ENCODE data around the gene HELZ2.

Gene HELZ2

GRCh38 chr20:63597651-63598478, 23.8 kb upstream of the HELZ2 start:
- no peak for DNase-seq (ENCODE audit: low read depth in 2 of 3, low spot score in 1 of 3)

DNA sequence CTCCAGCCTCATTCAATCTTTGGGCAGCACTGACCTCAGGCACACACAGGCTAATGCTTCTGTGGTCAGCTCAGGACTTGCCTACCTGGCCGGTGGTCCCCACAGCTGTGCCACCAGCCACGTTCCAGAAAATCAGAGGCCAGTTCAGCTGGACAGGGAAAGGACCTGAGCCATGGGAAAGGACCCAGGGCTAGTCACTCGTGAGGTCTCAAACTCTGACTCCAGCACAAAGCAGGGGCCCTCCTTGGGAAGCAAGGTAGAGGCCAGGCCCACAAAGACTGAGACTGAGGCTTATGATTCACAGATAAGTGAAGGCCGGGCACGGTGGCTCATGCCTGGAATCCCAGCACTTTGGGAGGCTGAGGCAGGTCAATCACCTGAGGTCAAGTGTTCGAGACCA, 22.4 kb upstream of the HELZ2 start:
- no peak for DNase-seq (ENCODE audit: low read depth in 2 of 3, low spot score in 1 of 3)

DNA sequence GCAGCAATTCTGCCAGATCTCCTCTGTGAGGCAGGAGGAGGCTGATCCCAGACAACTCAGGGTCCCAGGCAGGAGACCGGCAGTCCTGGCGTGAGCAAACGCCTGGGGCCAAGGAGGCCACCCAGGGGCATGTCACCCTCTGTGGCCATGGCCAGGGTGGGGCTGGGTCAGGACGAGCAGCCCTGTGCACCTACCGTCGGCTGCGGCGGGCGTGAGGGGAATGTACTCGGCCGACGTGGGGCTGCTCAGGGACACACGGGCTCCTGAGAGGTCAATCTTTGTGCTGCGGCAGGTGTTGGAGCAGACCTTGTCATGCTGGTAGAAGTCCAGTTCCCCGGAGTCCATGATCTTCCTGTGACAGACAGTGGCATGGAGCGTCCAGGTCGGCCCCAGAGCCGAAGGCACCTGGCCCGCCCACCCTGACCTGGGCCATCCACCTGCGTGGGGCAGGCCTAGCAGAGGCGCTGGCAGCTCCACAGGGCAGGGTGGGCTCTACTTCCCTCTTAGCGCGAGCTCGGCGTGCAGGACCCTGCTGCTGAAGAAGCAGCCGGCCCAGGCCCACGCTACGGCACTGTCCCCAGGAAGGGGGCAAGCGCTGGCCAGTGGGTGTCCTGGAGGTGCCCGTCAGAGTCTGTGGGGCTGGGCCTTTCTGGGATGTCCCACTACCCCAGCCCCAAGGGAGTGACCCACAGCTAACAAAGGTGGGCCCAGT, 21.5 kb upstream of the HELZ2 start:
- no peak for DNase-seq (ENCODE audit: low read depth in 2 of 3, low spot score in 1 of 3)

DNA sequence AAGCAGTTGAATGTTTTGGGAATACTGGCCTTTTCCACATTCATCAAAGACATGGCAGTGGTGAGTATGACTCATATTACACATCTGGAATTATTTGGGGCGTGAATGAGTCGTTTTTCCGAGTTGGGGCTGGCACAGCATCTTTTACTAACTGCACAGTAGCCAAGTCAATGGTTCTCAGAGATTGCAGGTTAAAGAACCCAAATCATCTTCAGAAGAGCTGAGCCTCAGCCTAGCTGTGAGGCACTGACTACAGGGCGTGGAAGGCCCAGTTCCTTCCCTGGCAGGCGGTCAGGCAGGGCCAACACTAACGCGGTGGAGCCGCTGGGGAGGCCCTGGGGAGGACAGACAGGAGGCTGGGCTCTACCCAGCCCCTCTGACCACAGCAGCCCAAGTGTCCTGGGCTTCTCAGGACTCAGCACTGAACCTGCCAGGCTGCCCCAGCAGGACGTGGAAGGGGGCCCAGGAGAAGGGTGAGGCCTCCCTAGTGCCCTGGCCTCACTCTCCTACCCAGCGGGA, 20.1 kb upstream of the HELZ2 start:
- no peak for DNase-seq (ENCODE audit: low read depth in 2 of 3, low spot score in 1 of 3)

DNA sequence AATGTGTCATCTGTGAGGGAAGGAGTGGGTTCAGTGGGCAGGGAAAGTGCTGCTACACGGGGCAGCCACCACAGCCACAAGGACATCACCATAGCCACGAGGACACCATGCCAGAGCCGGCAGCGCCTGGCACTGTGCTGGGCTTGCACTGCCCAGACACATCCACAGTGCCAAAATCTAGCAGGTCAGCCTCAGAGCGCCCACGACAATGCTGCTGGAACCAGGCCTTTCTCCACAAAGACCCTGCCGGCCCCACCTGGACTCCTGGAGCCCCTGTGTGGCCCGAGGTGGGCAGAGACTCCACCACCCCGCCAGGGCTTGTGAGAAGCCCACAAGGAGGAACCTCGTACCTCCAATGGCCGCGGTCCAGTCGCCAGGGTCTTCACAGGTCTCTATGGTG, 18.6 kb upstream of the HELZ2 start:
- DNase-seq (ENCODE audit: low read depth in 2 of 3, low spot score in 1 of 3), result no peak

- no peak for DNase-seq (ENCODE audit: low read depth in 2 of 3, low spot score in 1 of 3)
These were observed 17.8 kb upstream of the HELZ2 start for GRCh38 chr20:63591786-63592355.

GRCh38 chr20:63591147-63591533, 17.1 kb upstream of the HELZ2 start:
- DNase-seq (ENCODE audit: low read depth in 2 of 3, low spot score in 1 of 3), result no peak

GRCh38 chr20:63590218-63591146, 16.4 kb upstream of the HELZ2 start:
- no peak for DNase-seq (ENCODE audit: low read depth in 2 of 3, low spot score in 1 of 3)

- DNase-seq (ENCODE audit: low read depth in 2 of 3, low spot score in 1 of 3), result no peak
These were observed 15.5 kb upstream of the HELZ2 start for GRCh38 chr20:63589261-63590217.

DNA sequence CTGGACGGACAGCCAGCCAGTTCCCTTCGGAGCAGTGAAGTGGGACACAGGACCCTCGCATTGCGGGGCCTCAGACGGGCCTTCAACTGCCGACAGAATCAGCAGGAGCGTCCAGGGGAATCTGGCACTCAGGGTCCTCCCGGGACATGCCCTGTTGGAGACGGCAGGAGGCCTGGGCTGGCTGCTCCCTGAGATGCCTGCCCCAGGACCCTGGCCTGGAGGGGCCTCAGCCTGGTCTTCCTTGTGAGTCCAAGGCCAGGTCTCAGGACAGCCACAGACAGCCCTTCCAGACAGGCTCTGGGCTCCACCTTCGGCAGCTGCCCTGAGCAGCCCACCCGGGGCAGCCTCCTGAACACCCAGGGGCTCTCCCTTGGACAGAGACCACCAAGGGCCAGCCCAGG, 14.6 kb upstream of the HELZ2 start:
- no peak for DNase-seq (ENCODE audit: low read depth in 2 of 3, low spot score in 1 of 3)

GRCh38 chr20:63587776-63588591, 13.9 kb upstream of the HELZ2 start:
- DNase-seq (ENCODE audit: low read depth in 2 of 3, low spot score in 1 of 3), result no peak

GRCh38 chr20:63587256-63587655, 13.2 kb upstream of the HELZ2 start:
- no peak for DNase-seq (ENCODE audit: low read depth in 2 of 3, low spot score in 1 of 3)

GRCh38 chr20:63586797-63587196, 12.8 kb upstream of the HELZ2 start:
- DNase-seq (ENCODE audit: low read depth in 2 of 3, low spot score in 1 of 3), result no peak

DNA sequence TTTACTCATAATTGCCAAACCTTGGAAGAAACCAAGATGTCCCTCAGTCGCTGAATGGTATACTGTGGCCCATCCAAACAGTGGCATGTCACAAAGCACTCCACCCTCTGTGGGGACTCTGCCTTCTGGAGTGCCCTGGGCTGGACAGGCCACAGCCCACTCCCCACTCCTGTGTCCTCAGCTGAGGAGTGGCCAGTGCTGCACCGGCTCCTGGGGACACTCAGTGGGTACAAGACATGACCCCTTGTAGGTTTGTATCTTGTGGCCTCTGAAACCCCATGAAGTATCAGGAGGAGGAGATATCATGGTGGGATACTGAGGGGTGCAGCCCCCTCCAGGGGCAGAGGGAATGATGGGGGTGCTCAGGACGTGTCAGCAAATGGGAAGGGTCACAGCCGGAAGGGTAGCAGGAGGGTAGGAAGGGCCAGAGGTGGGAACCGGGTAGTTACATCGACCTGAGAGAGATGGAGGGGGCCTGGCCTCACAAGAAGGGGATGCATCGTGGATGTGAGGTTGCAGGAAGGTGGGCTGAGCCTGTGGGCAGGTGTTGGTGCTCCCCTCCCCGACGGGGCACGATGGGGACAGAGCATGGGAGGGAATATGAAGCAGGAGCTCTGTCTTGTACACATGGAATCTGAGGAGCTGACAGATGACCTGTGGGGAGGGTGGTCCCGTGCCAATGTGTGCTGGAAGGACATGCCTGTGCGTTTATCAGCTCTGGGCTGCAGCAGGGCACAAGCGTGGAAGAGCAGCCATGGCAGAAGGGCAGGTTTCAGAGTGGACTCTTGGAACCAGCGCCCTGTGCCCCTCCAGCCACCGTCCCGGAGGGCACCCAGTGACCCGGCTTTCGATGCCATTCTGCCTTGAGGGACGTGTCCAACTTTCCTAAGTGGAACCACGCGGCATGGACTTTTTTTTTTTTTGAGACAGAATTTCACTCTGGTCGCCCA, 11.9 kb upstream of the HELZ2 start:
- DNase-seq (ENCODE audit: low read depth in 2 of 3, low spot score in 1 of 3), result no peak

DNA sequence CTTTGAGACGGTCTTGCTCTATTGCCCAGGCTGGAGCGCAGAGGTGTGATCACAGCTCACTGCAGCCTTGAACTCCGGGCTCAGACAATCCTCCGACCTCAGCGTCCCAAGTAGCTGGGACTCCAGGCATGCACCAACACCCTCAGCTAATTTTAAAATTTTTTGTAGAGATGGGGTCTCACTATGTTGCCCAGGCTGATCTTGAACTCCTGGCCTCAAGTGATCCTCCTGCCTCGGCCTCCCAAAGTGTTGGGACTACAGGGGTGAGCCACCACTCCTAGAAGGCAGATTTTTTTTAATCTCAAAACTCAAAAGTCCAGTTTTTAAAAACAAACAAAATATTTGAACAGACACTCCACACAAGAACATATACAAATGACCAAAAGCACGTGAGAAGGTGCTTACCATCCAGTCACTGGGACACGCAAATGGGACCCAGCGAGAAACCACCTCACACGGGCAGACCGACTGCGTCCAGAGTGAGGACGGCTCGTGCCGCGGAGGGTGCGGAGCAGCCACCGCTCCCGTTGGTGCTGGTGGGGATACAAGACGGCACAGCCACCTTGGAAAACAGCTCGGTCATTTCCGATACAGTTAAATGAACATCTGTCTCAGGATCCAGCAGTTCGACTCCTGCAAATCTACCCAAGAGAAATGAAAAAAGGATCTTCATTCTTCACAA, 8.5 kb upstream of the HELZ2 start:
- no peak for DNase-seq (ENCODE audit: low read depth in 2 of 3, low spot score in 1 of 3)

DNA sequence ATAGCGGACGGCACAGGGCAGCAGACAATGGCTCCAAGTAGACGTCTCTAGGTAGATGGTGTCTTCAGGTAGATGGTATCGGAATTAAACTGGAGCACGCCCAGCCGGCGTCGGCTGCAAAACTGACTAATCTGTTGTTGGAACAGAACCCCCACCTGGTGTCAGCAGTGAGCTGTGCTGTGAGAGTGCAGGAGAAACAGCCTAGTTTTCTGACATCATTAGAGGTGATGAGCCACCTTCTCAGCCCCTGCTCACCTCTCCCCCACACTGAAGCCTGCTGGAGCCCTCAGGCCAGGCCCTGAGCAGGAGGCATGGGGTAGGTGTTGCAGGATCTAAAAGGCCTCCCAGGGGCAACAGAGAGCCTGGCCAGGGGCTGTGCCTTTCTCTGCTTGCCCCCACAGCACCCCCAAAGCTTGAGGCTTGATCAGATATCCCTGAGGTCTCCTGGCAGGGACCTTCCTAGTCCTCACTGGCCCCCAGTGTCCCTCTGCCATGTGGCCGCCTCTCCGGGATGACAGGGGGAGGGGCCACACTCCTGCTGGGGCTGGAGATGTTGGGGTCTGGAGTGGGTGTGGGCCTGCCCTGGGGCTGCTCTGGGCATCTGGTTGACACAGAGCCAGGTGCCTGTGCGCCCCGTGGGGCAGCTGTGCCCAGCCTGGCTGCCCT, 6.9 kb upstream of the HELZ2 start:
- DNase-seq (ENCODE audit: low read depth in 2 of 3, low spot score in 1 of 3), result peak; percentile 42 to 56 (median 51)
